HG03060 (cell line): ENCODE data around the gene SFXN5.
"Not testable (repeated sequence)": the region's sequence is repeated elsewhere in the genome, so short reads cannot be mapped to it uniquely, and the experiment has no call there.

ENCODE experiments used
- ATAC-seq: cut with Tn5 transposase; IDR thresholded peaks from one replicate; pipeline ENCODE4 v1.9.1; 2021; ENCODE audit warnings: low read depth, moderate number of reproducible peaks; ENCODE audit not compliant: unreplicated experiment

Gene SFXN5

DNA sequence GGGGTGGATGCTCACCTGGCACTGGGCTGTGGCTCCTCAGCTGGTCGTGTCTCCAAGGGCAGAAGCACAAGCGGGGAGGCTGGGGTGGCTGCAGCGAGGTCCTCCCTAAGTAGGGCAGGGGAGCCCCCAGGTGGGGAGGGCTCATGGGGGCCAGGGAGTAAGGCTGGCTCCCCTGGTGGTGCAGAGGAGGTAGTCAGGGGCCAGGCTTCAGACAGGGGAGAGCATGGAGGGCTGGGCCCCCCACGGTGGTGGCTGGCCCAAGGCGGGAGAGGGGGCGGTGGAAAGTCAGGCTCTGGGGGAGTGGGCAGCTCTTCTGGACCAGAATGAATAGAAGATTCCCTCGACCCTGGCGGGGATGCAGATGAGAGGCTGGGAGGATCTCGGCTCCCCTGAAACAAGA, 8.1 kb upstream of the SFXN5 start:
- no peak for ATAC-seq

DNA sequence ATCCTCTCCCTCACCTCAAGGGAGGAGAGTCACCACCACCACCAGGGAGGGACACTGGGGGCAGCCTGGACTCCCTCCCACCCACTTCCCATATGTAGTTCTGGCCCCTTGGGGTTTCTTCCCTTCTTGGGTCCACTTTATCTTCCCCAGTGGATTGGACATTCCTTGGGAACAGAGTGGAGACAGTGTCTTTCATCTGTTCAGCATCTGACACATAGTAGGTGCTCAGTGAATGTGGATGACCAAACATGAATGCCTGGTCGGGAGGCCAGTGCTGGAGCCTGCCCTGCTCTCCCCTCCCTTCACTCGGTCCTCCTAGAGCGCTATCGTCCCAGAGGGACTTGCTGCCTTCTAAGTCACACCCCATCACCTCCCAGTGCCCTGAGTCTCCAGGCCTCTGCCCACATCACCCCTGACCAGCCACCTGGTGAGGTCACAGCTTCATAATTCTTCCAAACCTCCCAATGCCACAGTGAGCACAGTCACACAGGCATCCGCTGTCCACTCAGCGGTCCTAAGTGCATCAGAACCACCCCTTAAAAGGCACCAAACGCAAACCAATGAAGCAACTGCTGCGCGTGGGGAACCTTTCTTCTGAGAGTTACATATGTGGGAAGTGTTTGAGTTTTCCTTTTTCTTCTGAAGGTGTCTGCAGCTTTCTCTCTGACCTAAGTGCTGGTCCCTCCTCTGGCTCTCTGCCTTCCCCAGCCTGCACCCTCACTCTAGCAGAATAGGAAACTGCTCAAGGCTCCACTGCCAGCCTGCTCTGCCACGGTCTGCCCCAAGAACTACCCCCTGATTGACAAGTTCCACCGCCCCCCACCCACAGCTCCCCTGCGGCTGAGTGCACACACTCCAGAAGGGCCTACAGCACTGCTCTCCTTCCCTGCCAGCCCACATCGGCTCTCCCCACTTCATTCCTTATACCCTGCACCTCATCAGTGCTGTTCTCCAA, 7.2 kb upstream of the SFXN5 start:
- no peak for ATAC-seq

DNA sequence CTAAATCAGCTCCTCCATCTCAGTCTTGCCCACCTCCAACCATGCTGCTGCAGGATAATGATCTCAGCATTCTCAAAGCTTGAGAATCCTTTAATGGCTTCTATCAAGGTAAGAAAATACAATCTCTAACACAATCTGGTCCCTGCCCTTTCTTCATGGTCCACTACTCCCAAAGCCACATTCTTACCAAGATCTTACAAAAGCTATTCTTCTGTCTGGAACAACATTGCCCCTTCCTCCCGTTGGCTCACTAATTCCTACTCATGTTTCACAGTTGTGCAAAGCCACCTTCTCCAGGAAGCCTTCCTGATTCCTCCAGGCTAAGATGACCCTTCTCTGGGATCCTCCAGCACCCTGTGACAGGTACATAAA, 5.9 kb upstream of the SFXN5 start:
- no peak for ATAC-seq

DNA sequence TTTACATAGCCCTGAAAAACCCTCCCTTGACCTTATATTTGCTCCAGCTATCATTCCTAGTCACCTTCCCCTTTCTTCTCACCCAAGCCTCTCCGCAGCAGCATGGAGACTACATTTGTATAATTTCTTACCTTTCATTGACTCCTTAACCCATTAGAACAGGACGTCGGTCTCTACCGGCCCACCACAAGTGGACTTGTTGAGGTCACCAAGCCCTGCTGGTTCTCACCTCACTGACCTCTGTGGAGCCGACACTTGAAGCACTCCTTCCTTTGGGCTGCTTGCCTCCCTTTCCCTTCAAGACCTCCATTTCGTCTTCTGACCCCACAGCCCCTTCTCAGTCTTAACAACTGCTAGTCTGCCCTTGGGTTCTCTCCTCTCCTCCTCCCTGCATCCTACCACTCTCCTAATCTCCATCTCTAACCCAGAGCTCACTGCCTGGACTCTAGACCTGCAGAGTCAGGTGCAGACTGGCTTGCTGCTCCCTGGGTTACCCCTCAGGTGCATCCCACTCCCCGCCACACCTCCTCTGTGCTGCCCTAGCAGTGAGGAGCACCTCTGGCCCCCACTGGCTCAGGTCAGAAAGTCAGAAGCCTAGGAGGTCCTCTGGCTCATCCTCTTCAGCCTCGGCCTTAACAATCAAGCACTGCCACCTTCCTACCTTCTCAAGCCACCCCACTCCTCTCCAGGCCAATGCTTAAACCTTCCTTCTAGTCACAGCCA, 5.3 kb upstream of the SFXN5 start:
- no peak for ATAC-seq

DNA sequence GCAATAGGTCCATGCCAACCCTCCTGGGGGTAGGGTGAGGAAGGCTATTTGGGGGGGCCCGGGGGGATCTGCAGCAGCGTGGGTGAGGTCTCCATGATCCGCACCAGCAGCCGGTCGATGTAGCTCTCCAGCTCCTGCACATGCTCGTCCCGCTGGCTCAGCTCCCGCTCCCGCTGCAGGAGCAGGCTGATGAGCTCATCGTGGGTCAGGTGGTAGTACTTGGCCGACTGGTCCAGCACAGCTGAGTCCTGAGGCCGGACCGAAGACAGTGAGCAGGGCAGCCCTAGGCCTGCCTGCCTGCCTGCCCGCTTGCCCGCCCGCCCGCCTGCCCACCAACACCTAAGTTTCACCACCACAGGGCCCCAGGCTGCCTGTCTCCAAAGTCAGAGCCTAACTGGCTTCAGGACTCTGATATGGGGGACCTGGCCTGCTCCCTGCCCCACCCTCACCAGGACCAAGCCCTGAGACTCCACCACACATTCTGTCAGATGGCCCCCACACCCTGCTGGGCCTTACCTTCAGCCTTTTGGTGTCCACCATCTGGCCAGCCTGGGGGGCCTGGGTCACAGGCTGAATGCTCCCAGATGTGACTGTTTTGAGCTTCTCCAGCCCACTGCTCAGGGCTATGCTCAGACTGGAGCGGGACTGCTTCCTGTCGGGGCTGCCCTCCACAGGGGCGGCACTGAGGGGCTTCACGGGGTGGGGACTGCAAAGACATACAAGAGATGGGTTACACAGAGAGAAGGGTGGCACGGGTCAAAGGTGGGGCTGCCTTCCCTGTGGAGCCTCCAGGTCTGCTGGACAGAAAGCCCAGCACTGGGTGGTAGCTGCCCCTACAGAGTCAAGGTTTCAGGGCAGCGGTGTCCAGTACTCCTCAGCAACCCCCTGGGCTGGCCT, 4.2 kb upstream of the SFXN5 start:
- ATAC-seq = no peak

DNA sequence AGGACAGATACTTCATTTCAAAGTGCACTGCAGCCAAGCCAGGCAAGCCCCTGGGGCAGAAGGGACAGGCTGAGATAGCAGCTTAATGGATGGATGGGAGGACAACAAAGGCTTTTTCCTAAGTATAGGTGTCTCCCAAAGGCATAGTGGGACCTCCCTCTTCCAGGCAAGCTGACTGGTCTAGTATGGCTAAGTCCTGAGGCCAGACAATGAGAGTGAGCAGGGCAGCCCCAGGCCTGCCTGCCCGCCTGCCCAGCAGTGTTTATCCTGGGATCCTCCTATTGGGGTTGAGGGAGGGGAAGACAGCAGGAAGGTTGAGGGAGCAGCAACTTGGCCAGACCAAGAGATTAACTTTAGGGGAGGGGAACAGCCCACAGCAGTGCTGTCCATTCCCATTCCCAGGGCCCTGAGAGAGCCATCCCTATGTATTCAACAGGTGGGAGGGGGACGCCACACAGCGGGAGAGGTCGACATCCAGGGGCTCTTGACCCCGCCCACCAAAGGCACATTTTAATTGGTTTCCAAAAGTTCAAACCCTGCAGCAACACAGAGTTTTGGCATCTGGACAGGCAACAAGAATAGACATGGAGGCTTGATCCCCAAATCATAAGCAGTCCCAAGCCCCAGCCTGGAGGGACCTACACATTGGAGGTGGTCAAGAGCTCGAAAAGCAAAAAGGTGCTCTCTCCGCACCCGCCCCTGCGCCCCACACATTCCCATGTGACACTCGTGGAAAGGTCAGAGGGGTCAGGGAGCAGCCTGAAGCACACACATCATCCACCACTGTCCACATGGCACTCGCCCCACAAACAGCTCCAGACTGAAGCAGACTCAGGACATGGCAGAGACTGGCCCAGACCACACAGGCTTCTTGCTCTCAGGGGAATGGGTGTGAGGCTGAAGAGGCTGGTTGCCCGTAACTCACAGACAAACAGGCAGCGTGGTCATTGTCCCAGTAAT, 2.9 kb upstream of the SFXN5 start:
- ATAC-seq = no peak

DNA sequence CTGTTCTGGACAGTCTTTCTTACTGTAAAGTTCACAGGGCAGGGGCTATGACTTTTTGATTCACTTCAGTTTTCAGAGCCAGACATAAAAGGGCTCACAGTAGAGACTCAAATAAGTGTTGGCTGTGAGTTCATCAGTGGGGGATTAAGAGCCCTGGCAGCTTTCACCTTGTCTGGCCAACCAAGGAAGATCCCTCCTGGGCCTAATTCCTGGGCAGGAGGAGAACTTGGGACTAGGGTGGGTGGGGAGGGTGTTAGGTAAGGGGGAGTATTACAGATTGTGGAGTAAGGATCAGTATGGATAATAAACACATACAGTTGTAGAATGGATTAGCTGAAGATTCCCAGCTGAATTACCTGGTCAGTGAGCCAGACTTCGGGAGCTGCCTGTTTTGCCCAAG, 904 bp upstream of the SFXN5 start:
- ATAC-seq = no peak

DNA sequence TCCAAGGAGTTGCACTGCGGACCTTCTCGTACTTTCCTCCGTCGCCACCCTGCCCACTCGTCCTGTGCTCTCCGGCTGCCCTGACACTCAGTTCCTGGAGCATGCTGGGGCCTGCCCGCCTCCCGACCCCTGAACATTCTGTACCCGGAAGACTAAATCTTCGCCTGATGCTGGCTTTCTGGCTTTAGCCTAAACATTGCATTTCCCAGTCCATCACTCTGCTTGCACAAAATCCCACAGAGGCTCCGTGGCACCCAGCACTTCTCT, 550 bp upstream of the SFXN5 start:
- ATAC-seq = no peak

DNA sequence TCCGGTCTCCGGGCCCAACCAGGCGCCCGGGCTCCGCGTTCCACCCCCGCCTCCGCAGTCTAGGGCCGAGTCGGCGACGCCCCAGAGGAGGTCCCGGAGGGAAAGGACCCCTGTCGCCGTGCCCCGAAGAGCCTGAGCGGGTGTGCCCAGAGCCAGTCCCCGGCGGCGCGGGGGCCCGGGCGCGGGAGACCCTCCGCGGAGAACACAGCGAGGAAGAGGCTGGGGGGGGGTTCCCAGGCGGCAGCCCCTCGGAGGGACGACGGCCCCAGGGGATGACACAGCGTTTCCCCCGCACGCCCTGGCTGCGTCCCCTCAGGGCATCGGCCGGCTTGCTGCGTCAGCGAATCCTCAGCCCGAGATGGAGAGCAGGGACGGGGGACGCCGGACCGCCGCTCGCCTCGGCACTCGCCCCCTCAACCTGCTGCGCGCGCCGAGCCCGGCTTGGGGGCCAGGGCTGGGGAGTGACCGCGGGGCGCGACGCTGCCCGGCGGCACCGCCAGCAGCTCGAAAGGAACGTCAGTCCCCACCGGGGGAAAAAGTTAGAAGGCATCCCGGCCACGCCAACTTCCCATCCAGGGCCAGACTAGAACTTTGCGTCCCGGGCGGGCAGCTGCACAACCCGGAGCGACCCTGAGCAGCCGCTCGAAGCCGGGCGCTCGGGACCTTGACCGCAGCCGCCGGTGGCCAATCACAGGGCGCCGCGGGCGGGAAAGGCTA, 711 bp downstream of the SFXN5 start:
- ATAC-seq = no peak

DNA sequence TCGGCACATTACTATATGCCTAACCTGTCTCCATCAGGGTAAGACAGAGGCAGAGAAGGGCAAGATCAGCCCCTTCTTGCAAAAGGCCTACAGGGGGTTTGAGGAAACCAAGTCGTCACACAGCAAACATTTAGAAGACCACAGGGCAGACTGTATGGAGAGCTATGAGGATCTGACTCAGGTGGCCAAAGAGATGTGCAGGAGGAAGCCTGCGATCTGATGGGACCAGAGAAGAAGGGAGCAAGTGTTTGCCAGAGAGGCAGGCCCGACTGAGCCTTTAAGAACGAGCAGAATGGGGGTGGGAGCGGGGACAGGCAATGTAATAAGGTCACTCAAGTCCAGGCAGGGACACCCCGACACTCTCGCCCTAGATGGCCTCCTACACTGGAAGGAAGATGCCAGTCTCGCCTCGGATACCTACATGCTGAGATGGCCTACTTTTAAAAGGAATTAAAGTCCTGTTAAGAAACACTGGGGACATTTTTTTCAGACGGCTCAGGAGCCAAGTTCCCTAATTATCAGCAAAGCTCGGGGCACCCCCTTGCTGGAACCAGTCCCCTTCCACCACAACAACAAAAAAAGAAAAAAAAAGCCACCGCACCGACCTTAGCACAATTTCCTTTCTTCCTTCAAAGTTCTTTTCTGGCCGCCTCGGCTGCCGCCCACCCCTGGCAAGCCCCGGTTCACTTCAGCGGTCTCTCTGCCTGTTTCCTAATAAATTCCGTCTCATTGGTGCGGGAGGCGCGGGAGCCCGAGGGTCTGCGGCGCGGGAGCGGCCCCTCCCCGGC, 1.5 kb downstream of the SFXN5 start:
- ATAC-seq = no peak

DNA sequence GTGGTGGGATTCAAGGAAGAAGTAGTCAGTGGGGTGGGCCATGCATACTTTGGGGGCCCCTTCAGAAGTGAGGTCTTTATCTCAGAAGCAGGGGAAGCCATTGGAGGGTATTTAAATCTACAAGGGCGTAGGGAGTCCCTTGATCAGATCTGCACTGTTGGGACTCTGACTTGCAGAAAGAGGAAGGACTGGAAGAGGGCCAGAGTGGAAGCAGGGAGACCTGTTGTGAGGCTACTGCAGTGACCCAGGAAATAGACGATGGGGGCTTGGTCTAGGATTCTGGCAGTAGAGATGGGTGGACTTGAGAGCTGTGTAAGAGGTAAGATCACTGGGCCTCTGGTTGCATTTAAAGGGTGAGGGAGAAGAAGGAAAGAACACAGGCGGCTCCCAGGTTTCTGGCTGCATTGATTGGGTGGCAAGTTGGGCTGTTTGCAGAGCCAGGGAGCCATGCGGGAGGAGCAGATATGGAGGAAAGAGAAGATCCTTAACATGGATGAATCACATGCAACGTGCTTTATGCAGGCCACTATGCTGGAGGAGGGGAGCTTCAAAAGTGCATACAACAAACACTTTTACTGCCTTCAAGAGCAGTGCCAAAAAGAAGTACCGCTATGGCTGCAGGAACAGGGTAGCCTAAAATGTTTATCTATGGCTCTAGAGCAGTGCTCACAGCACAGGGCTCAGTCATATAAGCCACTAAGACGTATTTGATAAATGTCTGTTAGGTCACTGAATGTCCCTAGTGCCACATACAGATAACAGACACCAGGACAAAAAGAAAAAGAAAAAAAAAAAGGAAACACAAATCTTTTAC, 2.3 kb downstream of the SFXN5 start:
- ATAC-seq = no peak

DNA sequence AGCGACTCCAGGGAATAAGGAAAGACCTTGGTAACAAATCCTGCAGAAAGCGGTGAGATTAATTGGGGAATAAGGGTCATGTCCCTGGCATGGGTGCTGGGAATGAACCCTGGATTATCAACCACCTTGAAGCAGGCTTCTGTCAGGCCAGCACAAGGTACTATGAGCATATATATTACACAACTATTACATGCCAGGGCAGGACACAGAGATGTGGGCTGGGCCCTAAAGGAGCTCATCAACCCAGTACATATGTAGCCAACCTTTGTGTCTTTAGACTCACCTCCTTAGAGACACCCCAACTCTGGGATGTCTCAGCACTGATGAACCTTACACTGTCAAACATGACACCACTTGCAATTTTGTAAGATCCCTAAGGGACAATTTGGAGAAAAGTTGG, 3.4 kb downstream of the SFXN5 start:
- ATAC-seq = no peak

DNA sequence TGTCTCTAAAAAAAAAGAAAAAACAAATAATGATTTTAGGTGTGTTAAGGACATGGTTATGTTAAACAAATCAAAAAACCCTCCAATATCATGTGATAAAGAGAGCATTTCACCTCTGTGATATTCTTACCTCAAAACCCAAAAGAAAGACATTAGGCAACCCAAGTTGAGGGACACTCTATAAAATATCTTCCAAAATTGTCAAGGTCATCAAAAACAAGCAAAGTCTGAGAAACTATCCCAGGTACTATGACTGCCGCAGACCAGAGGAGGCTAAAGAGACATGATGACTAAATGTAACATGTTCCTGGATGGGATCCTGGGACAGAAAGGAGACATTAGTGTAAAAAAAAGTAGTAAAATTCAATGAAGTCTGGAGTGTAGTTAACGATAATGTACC, 4.5 kb downstream of the SFXN5 start:
- no peak for ATAC-seq

DNA sequence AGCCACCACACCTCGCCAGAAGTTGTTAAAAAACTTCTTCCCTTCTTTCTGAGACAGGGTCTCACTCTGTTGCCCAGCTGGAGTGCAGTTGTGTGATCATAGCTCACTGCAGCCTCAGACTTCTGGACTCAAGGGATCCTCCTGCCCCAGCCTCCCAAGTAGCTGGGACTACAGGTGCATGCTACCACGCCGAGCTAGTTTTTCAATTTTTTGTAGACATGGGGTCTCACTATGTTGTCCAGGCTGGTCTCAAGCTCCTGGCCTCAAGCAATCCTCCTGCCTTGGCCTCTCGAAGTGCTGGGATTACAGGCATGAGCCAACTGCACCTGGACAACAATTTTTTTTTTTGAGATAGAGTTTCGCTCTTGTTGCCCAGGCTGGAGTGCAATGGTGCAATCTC, 6.4 kb downstream of the SFXN5 start:
- not testable (repeated sequence) for ATAC-seq

DNA sequence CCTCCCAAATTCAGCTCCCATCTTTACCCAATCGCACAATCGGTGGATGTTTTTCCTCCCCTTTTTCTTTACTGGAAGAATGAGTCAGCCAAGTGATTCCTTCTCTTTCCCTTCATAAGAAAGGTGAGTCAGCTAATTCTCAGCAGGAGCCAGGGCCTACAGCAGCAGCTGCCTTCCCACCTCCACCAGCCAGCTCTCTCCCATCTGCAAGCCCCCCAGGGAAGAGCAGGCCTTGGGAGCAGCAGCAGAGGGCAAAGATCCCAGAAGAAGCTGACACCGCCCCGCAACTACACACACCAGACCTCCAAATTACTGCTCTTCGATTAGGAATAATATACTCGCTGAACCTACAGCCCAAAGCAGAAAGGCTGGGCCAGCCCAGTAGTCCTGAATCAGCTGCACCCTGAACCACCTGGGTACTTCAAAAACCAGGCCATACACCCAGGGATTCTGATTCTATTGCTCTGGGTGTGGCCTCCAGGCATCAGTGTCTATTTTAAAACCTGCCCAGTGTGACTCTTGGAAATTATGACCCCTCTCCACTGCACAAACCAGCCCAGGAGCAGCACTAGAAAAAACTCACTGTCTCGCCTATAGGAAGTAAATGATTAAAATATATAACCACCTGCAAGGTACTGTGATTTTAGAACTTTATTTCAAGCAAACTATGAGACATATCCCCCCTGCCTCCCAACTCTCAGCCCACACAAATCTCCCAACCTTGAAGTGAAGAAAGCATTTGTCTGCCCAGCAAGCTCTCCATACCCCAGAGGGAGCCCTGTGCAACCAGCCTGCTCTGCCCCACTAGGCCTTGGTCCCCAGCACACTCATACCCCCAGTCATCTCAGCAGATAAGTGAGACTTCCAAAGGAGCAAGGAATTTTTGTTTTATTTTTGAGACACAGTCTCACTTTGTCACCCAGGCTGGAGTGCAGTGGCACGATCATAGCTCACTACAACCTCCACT, 7.3 kb downstream of the SFXN5 start:
- no peak for ATAC-seq

DNA sequence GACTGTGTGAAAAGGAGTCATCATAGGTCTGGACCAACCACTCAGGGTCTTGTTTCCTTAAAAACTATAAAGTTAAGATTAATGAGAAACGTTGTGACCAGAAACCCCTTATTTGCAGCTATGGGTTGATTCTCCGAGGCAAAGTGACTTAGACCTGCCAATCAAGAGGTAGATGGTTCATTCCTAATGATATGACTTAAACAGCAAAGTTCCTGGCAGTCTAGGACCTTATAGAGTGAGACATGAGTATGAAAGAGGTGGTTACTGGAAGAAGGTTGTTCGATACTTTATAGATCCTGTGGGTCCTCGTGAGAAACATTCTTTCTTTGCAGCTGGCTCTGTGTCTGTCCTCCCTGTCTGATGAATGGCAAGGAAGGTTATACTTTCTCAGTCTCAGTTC, 8.0 kb downstream of the SFXN5 start:
- ATAC-seq = no peak

DNA sequence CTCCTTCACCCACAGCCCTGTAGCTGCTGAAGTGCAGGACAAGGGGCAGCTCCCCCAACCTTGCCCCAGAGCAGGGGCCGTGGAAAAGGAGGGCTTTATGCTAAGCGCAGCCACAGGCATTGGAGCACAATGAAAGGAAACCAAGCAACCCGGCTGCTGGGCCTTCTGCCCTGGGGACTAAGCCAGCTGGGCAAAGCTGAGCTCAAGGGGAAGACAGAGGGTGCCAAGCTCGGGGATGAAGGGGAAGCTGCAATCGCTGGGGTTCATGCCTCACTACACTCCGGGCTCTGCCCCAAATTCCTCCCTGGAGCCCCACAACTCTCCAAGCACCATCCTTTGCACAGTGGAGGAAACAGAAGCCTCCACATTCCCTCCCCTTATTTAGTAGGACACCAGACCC, 12.4 kb downstream of the SFXN5 start:
- ATAC-seq = no peak
